GM12864 (cell line): ENCODE results near the gene MARCO.

Experiments
- DNase-seq: peaks from one replicate; pipeline ENCODE4 v3.0.0-alpha.2; 2011; ENCODE audit warnings: low read depth
- H3K4me3 ChIP-seq: 2 replicates; pipeline ENCODE4 v1.5.1; 2011; ENCODE audit warnings: mild to moderate bottlenecking, low read depth, low read length, control low read depth
- CTCF ChIP-seq: IDR thresholded peaks from 2 replicates; pipeline ENCODE4 v1.5.1; 2011; ENCODE audit warnings: low read depth, mild to moderate bottlenecking, moderate library complexity, low read length, control low read depth, inconsistent platforms; ENCODE audit errors: missing control alignments

The MARCO gene

DNA sequence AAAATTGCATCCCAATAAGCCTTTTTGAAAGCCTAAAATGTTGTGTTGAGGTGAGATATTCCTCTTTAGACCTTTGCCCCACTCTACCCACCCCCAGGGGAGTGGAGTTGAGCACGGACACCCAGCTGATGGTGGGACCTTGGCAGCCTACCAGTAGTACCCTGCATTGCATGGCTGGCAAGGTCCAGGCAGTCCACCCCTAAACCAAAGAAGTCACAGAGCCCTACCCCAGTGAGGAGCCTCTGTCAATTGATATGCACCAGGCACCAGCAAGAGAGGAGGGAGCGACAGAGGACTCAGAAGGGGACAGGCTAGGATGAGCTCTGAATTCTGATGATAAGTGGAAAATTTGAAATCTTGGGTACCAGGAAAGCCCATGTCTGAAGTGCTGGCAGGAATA, 38.6 kb downstream of the MARCO start:
- DNase-seq: no peak
- TF ChIP-seq CTCF: no peak
- H3K4me3 ChIP-seq: no peak overlapping the region

GRCh38 chr2:118981632-118982031, 39.6 kb downstream of the MARCO start:
- TF ChIP-seq CTCF: no peak
- no peak overlapping the region for H3K4me3 ChIP-seq
- DNase-seq: no peak

GRCh38 chr2:118982039-118982438, 40.0 kb downstream of the MARCO start:
- no peak for DNase-seq
- no peak overlapping the region for H3K4me3 ChIP-seq
- no peak for TF ChIP-seq CTCF

GRCh38 chr2:118983133-118983532, 41.1 kb downstream of the MARCO start:
- TF ChIP-seq CTCF: no peak
- H3K4me3 ChIP-seq: no peak overlapping the region
- no peak for DNase-seq

GRCh38 chr2:118983915-118984314, 41.9 kb downstream of the MARCO start:
- no peak overlapping the region for H3K4me3 ChIP-seq
- no peak for DNase-seq
- TF ChIP-seq CTCF: no peak

DNA sequence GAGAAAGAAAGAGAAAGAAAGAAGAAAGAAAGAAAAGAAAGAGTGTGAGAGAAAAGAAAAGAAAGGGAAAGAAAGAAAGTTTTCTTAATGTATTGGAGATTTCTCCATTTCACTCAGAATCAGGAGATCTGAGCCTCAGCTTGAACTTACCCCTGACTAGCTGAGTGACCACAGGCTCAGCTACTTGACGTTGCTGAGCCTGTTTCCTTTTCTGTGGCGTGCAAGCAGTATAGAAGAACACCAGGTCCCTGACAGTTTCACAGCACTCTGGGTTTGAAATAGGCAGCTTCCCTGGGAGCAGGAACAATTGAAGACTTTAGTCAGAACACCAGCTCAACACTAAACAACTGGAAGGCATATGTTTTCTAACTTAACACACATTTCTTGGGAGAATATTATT, 44.7 kb downstream of the MARCO start:
- no peak for TF ChIP-seq CTCF
- no peak overlapping the region for H3K4me3 ChIP-seq
- DNase-seq: no peak

DNA sequence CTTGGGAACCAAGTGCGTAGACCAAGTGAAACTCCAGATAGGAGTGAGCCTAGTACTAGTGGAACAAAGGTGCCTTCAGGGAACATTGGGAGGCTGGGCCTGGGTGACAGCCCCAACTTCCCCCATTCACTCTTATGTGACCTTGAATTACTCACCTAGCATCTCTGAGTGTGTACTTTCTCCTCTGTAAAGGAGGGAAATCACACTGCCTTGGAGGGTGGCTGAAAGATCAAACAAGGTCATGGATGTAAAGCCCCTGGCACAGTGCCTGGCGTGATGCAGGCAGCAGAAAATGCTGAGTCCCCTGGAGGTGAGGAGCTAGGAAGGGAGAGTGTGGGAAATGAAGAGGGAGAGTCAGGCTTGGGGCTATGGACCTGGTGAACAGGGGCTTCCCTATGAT, 45.9 kb downstream of the MARCO start:
- no peak overlapping the region for H3K4me3 ChIP-seq
- TF ChIP-seq CTCF: no peak
- no peak for DNase-seq
